B cell (primary cell): ENCODE results near the gene HFE.

Source experiments
- EZH2 ChIP-seq: IDR thresholded peaks from 2 replicates; pipeline ENCODE4 v1.6.1; 2012; ENCODE audit warnings: borderline replicate concordance, low read depth, mild to moderate bottlenecking, moderate library complexity, low read length; ENCODE audit not compliant: insufficient read depth, poor library complexity, severe bottlenecking
- TF ChIP-seq, protein P1 (sequence below): fragments of 200-600 bp; IDR thresholded peaks from one replicate; pipeline ENCODE4 v1.8.0; 2022; ENCODE audit warnings: antibody characterized with exemption, mild to moderate bottlenecking

- TF ChIP-seq EZH2 = no peak
- TF ChIP-seq, protein P1, sequence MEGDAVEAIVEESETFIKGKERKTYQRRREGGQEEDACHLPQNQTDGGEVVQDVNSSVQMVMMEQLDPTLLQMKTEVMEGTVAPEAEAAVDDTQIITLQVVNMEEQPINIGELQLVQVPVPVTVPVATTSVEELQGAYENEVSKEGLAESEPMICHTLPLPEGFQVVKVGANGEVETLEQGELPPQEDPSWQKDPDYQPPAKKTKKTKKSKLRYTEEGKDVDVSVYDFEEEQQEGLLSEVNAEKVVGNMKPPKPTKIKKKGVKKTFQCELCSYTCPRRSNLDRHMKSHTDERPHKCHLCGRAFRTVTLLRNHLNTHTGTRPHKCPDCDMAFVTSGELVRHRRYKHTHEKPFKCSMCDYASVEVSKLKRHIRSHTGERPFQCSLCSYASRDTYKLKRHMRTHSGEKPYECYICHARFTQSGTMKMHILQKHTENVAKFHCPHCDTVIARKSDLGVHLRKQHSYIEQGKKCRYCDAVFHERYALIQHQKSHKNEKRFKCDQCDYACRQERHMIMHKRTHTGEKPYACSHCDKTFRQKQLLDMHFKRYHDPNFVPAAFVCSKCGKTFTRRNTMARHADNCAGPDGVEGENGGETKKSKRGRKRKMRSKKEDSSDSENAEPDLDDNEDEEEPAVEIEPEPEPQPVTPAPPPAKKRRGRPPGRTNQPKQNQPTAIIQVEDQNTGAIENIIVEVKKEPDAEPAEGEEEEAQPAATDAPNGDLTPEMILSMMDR = no peak
Observed at GRCh38 chr6:26107935-26108334, 20.7 kb downstream of the HFE start.
